Stimulated activated memory B cell treated with anti-CD40 and anti-IgM and Interleukin-4, amounts not matched to agents 10 μg/mL and 1 μg/mL and 100 μg/mL, for 72 hours (primary cell): Measurements from ENCODE around the gene PLB1.

Source experiments
- ATAC-seq: fragments of 150-1000 bp; cut with Tn5 transposase; 2 replicates; pipeline ENCODE4 v1.10.0; 2021
- H3K27ac Mint-ChIP-seq: one replicate; pipeline ENCODE4 v1.8.0; 2022; ENCODE audit warnings: mild to moderate bottlenecking, mixed read lengths
- H3K27me3 Mint-ChIP-seq: one replicate; pipeline ENCODE4 v1.8.0; 2022; ENCODE audit warnings: mixed read lengths
- H3K36me3 Mint-ChIP-seq: one replicate; pipeline ENCODE4 v1.8.0; 2022; ENCODE audit warnings: mixed read lengths
- H3K4me1 Mint-ChIP-seq: one replicate; pipeline ENCODE4 v1.8.0; 2022; ENCODE audit warnings: mixed read lengths
- H3K4me3 Mint-ChIP-seq: one replicate; pipeline ENCODE4 v1.8.0; 2022; ENCODE audit warnings: mild to moderate bottlenecking, moderate library complexity, mixed read lengths
- H3K9me3 Mint-ChIP-seq: one replicate; pipeline ENCODE4 v1.8.0; 2022; ENCODE audit warnings: mixed read lengths

PLB1 gene

GRCh38 chr2:28477645-28478044 is 18.2 kb upstream of the PLB1 start:
- Mint-ChIP-seq H3K4me3 (no peak overlapping the region), H3K27me3 (peaks cover 13% of the 10 kb centered on the region), H3K27ac (no peak overlapping the region), H3K36me3 (no peaks in the 10 kb centered on the region), H3K9me3 (peaks cover 2% of the 10 kb centered on the region), H3K4me1 (no peaks in the 10 kb centered on the region)
- ATAC-seq: peak; percentile 16

GRCh38 chr2:28480403-28481049 is 15.3 kb upstream of the PLB1 start:
- Mint-ChIP-seq H3K36me3 (no peaks in the 10 kb centered on the region), H3K9me3 (peaks cover 2% of the 10 kb centered on the region), H3K4me1 (no peaks in the 10 kb centered on the region), H3K27ac (no peak overlapping the region), H3K4me3 (no peak overlapping the region), H3K27me3 (peaks cover 13% of the 10 kb centered on the region)
- ATAC-seq: no peak

- peaks cover 16% of the 10 kb centered on the region for H3K27me3 Mint-ChIP-seq
- no peaks in the 10 kb centered on the region for H3K4me1 Mint-ChIP-seq
- H3K9me3 Mint-ChIP-seq: peaks cover 2% of the 10 kb centered on the region
- H3K4me3 Mint-ChIP-seq: no peak overlapping the region
- ATAC-seq: no peak
- no peaks in the 10 kb centered on the region for H3K36me3 Mint-ChIP-seq
- no peak overlapping the region for H3K27ac Mint-ChIP-seq
Observed at GRCh38 chr2:28481905-28482304, 14.0 kb upstream of the PLB1 start.

GRCh38 chr2:28484835-28485234 is 11.0 kb upstream of the PLB1 start:
- Mint-ChIP-seq H3K27ac (no peak overlapping the region), H3K27me3 (peaks cover 22% of the 10 kb centered on the region), H3K9me3 (peaks cover 2% of the 10 kb centered on the region), H3K4me1 (no peaks in the 10 kb centered on the region), H3K4me3 (no peak overlapping the region), H3K36me3 (no peaks in the 10 kb centered on the region)
- ATAC-seq: no peak

- no peak for ATAC-seq
- Mint-ChIP-seq H3K9me3 (no peaks in the 10 kb centered on the region), H3K4me3 (no peak overlapping the region)
Observed at GRCh38 chr2:28486526-28486925, 9.3 kb upstream of the PLB1 start.

GRCh38 chr2:28487258-28487657 is 8.6 kb upstream of the PLB1 start:
- H3K27me3 Mint-ChIP-seq: peaks cover 18% of the 10 kb centered on the region
- no peak overlapping the region for H3K4me3 Mint-ChIP-seq
- no peak for ATAC-seq
- H3K4me1 Mint-ChIP-seq: no peaks in the 10 kb centered on the region
- H3K9me3 Mint-ChIP-seq: no peaks in the 10 kb centered on the region
- H3K36me3 Mint-ChIP-seq: no peaks in the 10 kb centered on the region
- no peak overlapping the region for H3K27ac Mint-ChIP-seq

More at GRCh38 chr2:28486526-28486925, 9.3 kb upstream of the PLB1 start:
- H3K27ac Mint-ChIP-seq: no peak overlapping the region
- peaks cover 18% of the 10 kb centered on the region for H3K27me3 Mint-ChIP-seq
- H3K36me3 Mint-ChIP-seq: no peaks in the 10 kb centered on the region
- no peaks in the 10 kb centered on the region for H3K4me1 Mint-ChIP-seq

- H3K4me1 Mint-ChIP-seq: no peaks in the 10 kb centered on the region
- H3K4me3 Mint-ChIP-seq: no peak overlapping the region
- peaks cover 18% of the 10 kb centered on the region for H3K27me3 Mint-ChIP-seq
- no peaks in the 10 kb centered on the region for H3K9me3 Mint-ChIP-seq
- no peaks in the 10 kb centered on the region for H3K36me3 Mint-ChIP-seq
- no peak for ATAC-seq
- H3K27ac Mint-ChIP-seq: no peak overlapping the region
Observed at GRCh38 chr2:28488083-28488830, 7.6 kb upstream of the PLB1 start.

GRCh38 chr2:28488858-28489575 is 6.8 kb upstream of the PLB1 start:
- H3K27ac Mint-ChIP-seq: no peak overlapping the region
- no peaks in the 10 kb centered on the region for H3K9me3 Mint-ChIP-seq
- no peak for ATAC-seq
- H3K36me3 Mint-ChIP-seq: no peaks in the 10 kb centered on the region
- no peak overlapping the region for H3K4me3 Mint-ChIP-seq
- H3K27me3 Mint-ChIP-seq: peaks cover 19% of the 10 kb centered on the region
- no peaks in the 10 kb centered on the region for H3K4me1 Mint-ChIP-seq

- H3K9me3 Mint-ChIP-seq: no peaks in the 10 kb centered on the region
Observed at GRCh38 chr2:28490558-28490957, 5.3 kb upstream of the PLB1 start.

GRCh38 chr2:28492282-28492681 is 3.6 kb upstream of the PLB1 start:
- H3K4me1 Mint-ChIP-seq: no peaks in the 10 kb centered on the region
- no peaks in the 10 kb centered on the region for H3K36me3 Mint-ChIP-seq
- H3K9me3 Mint-ChIP-seq: no peaks in the 10 kb centered on the region
- H3K27ac Mint-ChIP-seq: no peak overlapping the region
- peaks cover 23% of the 10 kb centered on the region for H3K27me3 Mint-ChIP-seq
- ATAC-seq: no peak
- H3K4me3 Mint-ChIP-seq: no peak overlapping the region

More at GRCh38 chr2:28490558-28490957, 5.3 kb upstream of the PLB1 start:
- H3K27me3 Mint-ChIP-seq: peaks cover 25% of the 10 kb centered on the region
- H3K36me3 Mint-ChIP-seq: no peaks in the 10 kb centered on the region
- no peak overlapping the region for H3K4me3 Mint-ChIP-seq
- H3K27ac Mint-ChIP-seq: no peak overlapping the region
- no peaks in the 10 kb centered on the region for H3K4me1 Mint-ChIP-seq
- ATAC-seq: no peak

- no peak for ATAC-seq
Observed at GRCh38 chr2:28493636-28494035, 2.2 kb upstream of the PLB1 start.

GRCh38 chr2:28496781-28497180 is 921 bp downstream of the PLB1 start:
- Mint-ChIP-seq H3K27ac (no peak overlapping the region), H3K9me3 (no peaks in the 10 kb centered on the region), H3K27me3 (peaks cover 23% of the 10 kb centered on the region), H3K36me3 (no peaks in the 10 kb centered on the region), H3K4me1 (no peaks in the 10 kb centered on the region), H3K4me3 (no peak overlapping the region)
- peak; percentile 39 for ATAC-seq

More at GRCh38 chr2:28493636-28494035, 2.2 kb upstream of the PLB1 start:
- Mint-ChIP-seq H3K4me3 (no peak overlapping the region), H3K27ac (no peak overlapping the region), H3K36me3 (no peaks in the 10 kb centered on the region), H3K27me3 (peaks cover 15% of the 10 kb centered on the region), H3K4me1 (no peaks in the 10 kb centered on the region), H3K9me3 (no peaks in the 10 kb centered on the region)

GRCh38 chr2:28497206-28497605 is 1.3 kb downstream of the PLB1 start:
- Mint-ChIP-seq H3K9me3 (no peaks in the 10 kb centered on the region), H3K4me3 (no peak overlapping the region), H3K27me3 (peaks cover 23% of the 10 kb centered on the region), H3K4me1 (no peaks in the 10 kb centered on the region), H3K27ac (no peak overlapping the region), H3K36me3 (no peaks in the 10 kb centered on the region)
- ATAC-seq: no peak

- peaks cover 19% of the 10 kb centered on the region for H3K27me3 Mint-ChIP-seq
- no peaks in the 10 kb centered on the region for H3K9me3 Mint-ChIP-seq
- H3K27ac Mint-ChIP-seq: no peak overlapping the region
- no peak for ATAC-seq
- no peak overlapping the region for H3K4me3 Mint-ChIP-seq
- H3K4me1 Mint-ChIP-seq: no peaks in the 10 kb centered on the region
- no peaks in the 10 kb centered on the region for H3K36me3 Mint-ChIP-seq
Observed at GRCh38 chr2:28499282-28499681, 3.4 kb downstream of the PLB1 start.

- no peaks in the 10 kb centered on the region for H3K4me1 Mint-ChIP-seq
- no peak for ATAC-seq
- no peaks in the 10 kb centered on the region for H3K36me3 Mint-ChIP-seq
- H3K27me3 Mint-ChIP-seq: peaks cover 3% of the 10 kb centered on the region
- no peak overlapping the region for H3K27ac Mint-ChIP-seq
- no peaks in the 10 kb centered on the region for H3K9me3 Mint-ChIP-seq
- H3K4me3 Mint-ChIP-seq: no peak overlapping the region
Observed at GRCh38 chr2:28505361-28505760, 9.5 kb downstream of the PLB1 start.
